ENCODE measurements around the gene OSBPL9. TPM values are rescaled to one million over a fixed set of nuclear protein-coding genes. Genes with fewer than 3 reads are reported as not detected.

Gene OSBPL9
- total and polyA plus RNA-seq, 2 experiments from 2014 or later = 32.2 to 37.0 TPM

- H3K4me3 ChIP-seq = no peak overlapping the region
- H3K4me1 ChIP-seq (ENCODE audit: insufficient read depth) = peaks cover 16% of the 10 kb centered on the region
- H3K9ac ChIP-seq = no peak overlapping the region
- H3F3A ChIP-seq (ENCODE audit: insufficient read depth) = peaks cover 16% of the 10 kb centered on the region; the same call in 1 of the 2 replicates
- H2AFZ ChIP-seq = no peak overlapping the region
- H3K36me3 ChIP-seq (ENCODE audit: low read depth) = no peaks in the 10 kb centered on the region
- peak overlapping the region; percentile 11; the same call in 1 of the 2 replicates for H3K27ac ChIP-seq
- DNase-seq = peak; percentile 57
- H4K20me1 ChIP-seq (ENCODE audit: insufficient read depth) = no peaks in the 10 kb centered on the region
- no peak for TF ChIP-seq EZH2phosphoT487 (IDR thresholded peaks at IDR 0.05; ENCODE audit: insufficient read depth, low read depth)
- TF ChIP-seq EZH2 (IDR thresholded peaks at IDR 0.05; ENCODE audit: insufficient read depth, poor library complexity, severe bottlenecking) = no peak
- H3K9me3 ChIP-seq (ENCODE audit: low read depth) = no peaks in the 10 kb centered on the region
- H3K79me2 ChIP-seq (ENCODE audit: insufficient read depth) = peaks cover 9% of the 10 kb centered on the region; the same call in 1 of the 2 replicates
- 83 to 89% methylated on average over 3 of the region's 3 CpGs for WGBS, 2 experiments (ENCODE audit: low coverage in 1 of 2, low lambda C conversion rate in 2 of 2, missing lambda C conversion rate in 2 of 2)
- peak overlapping the region; percentile 11 for H3K4me2 ChIP-seq (ENCODE audit: unreplicated experiment)
- H3K9me2 ChIP-seq (ENCODE audit: insufficient read depth) = no peaks in the 10 kb centered on the region
- H3K27me3 ChIP-seq (replicated peaks; ENCODE audit: insufficient read depth) = no peaks in the 10 kb centered on the region
- in situ Hi-C loops (cut with MboI) = no loop called here
Measured at GRCh38 chr1:51750218-51750617, 133.3 kb downstream of the OSBPL9 start.

DNA sequence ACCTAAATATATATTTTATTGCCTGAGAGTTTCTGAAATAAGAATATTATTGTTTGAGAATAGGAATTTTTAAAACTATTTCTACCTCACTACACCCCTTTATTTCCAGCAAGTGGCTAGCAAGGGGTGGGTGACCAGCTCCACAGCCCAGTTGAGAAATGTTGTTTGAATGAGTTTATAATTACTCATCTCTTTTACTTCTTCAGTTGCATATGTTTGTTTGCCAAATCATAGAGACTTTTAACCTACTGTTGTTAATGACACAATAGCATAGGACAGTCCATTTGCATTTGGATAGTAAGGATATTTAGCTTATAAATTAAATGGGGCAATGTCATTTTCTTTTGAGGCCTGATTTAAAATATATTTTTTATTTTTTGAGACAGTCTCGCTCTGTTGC, 133.8 kb downstream of the OSBPL9 start:
- no peaks in the 10 kb centered on the region for H3K9me3 ChIP-seq (ENCODE audit: low read depth)
- peaks cover 16% of the 10 kb centered on the region; the same call in 1 of the 2 replicates for H3F3A ChIP-seq (ENCODE audit: insufficient read depth)
- H3K9me2 ChIP-seq (ENCODE audit: insufficient read depth) = no peaks in the 10 kb centered on the region
- H3K4me1 ChIP-seq (ENCODE audit: insufficient read depth) = peaks cover 16% of the 10 kb centered on the region
- H3K27ac ChIP-seq = peak overlapping the region; percentile 11; the same call in 1 of the 2 replicates
- DNase-seq = peak; percentile 80
- no peak for TF ChIP-seq EZH2 (IDR thresholded peaks at IDR 0.05; ENCODE audit: insufficient read depth, poor library complexity, severe bottlenecking)
- no peak for TF ChIP-seq EZH2phosphoT487 (IDR thresholded peaks at IDR 0.05; ENCODE audit: insufficient read depth, low read depth)
- no peaks in the 10 kb centered on the region for H4K20me1 ChIP-seq (ENCODE audit: insufficient read depth)
- H2AFZ ChIP-seq = no peak overlapping the region
- H3K36me3 ChIP-seq (ENCODE audit: low read depth) = no peaks in the 10 kb centered on the region; the same call in 1 of the 2 replicates
- H3K4me3 ChIP-seq = no peak overlapping the region
- no peaks in the 10 kb centered on the region for H3K27me3 ChIP-seq (replicated peaks; ENCODE audit: insufficient read depth)
- H3K79me2 ChIP-seq (ENCODE audit: insufficient read depth) = 0 out of 2 replicates have a peak, but pooled peaks cover 9% of the 10 kb centered on the region
- H3K4me2 ChIP-seq (ENCODE audit: unreplicated experiment) = peak overlapping the region; percentile 11
- H3K9ac ChIP-seq = no peak overlapping the region
- 88 to 96% methylated on average over 1 of the region's 1 CpG for WGBS, 2 experiments (ENCODE audit: low coverage in 1 of 2, low lambda C conversion rate in 2 of 2, missing lambda C conversion rate in 2 of 2)
- in situ Hi-C loops (cut with MboI) = no loop called here

DNA sequence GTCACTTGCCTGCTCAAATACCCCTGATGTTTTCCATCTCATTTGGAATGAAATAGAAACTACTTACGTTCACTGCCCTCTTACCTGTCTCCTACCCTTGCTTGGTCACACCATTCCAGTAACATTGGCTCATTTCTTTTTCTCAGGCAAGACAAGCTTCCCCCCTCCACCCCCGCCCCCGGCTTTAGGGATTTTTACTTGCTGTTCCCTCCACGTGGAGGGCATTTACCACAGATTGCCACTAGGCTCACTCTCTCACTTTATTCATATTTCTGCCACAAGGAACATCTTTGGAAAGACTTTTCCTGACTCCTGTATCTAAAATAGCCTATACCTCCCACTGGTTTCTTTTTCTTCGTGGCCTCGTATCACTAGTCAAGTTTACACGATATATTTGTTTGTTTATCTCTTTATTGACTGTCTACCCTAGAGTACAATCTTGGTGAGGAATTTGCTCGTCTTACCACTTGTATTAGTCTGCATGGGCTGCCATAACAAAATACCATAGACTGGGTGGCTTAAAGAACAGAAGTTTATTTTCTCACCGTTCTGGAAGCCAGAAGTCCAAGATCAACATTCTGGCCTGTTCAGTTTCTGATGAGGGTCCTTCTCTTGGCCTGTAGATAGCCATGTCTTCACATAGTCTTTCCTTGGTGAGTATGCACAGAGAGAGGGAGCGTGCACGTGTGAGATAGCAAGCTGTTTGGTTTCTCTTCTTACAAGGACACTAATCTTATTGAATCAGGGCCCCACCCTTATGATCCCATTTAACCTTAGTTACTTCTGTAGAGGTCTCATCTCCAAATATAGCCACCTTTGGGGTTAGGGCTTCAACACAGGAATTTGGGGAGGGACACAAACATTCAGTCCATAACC, 135.4 kb downstream of the OSBPL9 start:
- WGBS, 2 experiments (ENCODE audit: low coverage in 1 of 2, low lambda C conversion rate in 2 of 2, missing lambda C conversion rate in 2 of 2) = 97 to 98% methylated on average over 11 of the region's 11 CpGs

DNA sequence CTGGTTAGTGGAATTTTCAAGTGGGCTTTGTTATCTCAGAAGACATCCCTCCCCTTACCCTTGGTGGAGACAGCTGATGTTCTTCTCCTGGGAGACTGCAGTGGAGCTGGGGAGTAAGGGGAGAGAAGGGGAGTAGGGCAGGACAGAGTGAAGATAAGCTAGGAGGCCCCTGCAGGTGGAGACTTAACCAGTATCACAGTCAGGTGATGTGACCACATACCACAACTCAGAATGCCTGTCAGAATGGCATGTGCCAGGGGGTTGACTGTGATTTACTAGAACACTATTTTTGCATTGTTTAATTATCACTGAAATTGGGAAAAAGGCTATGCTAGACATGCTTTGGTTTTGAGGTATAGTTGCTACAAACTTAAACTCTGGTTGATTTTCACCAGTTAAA, 137.1 kb downstream of the OSBPL9 start:
- H3F3A ChIP-seq (ENCODE audit: insufficient read depth) = peaks cover 16% of the 10 kb centered on the region; the same call in 1 of the 2 replicates
- H2AFZ ChIP-seq = no peak overlapping the region
- in situ Hi-C loops (cut with MboI) = no loop called here
- H3K9me2 ChIP-seq (ENCODE audit: insufficient read depth) = no peaks in the 10 kb centered on the region
- H3K27me3 ChIP-seq (replicated peaks; ENCODE audit: insufficient read depth) = no peaks in the 10 kb centered on the region
- no peak for DNase-seq
- no peaks in the 10 kb centered on the region for H3K9me3 ChIP-seq (ENCODE audit: low read depth)
- H3K9ac ChIP-seq = no peak overlapping the region
- peaks cover 16% of the 10 kb centered on the region for H3K4me1 ChIP-seq (ENCODE audit: insufficient read depth)
- H3K36me3 ChIP-seq (ENCODE audit: low read depth) = no peaks in the 10 kb centered on the region; the same call in 1 of the 2 replicates
- H3K27ac ChIP-seq = no peak overlapping the region
- H3K4me2 ChIP-seq (ENCODE audit: unreplicated experiment) = no peak overlapping the region
- no peak overlapping the region for H3K4me3 ChIP-seq
- H4K20me1 ChIP-seq (ENCODE audit: insufficient read depth) = no peaks in the 10 kb centered on the region
- no peak for TF ChIP-seq EZH2phosphoT487 (IDR thresholded peaks at IDR 0.05; ENCODE audit: insufficient read depth, low read depth)
- TF ChIP-seq EZH2 (IDR thresholded peaks at IDR 0.05; ENCODE audit: insufficient read depth, poor library complexity, severe bottlenecking) = no peak
- H3K79me2 ChIP-seq (ENCODE audit: insufficient read depth) = 0 out of 2 replicates have a peak, but pooled peaks cover 9% of the 10 kb centered on the region

More for the DNA sequence above, 135.4 kb downstream of the OSBPL9 start:
- Histone ChIP-seq H3K9me2 (ENCODE audit: insufficient read depth) (no peaks in the 10 kb centered on the region), H3K9ac (no peak overlapping the region), H3K4me2 (ENCODE audit: unreplicated experiment) (no peak overlapping the region), H3K27ac (no peak overlapping the region), H3K4me3 (no peak overlapping the region), H2AFZ (no peak overlapping the region), H4K20me1 (ENCODE audit: insufficient read depth) (no peaks in the 10 kb centered on the region), H3K36me3 (ENCODE audit: low read depth) (no peaks in the 10 kb centered on the region; the same call in 1 of the 2 replicates), H3K9me3 (ENCODE audit: low read depth) (no peaks in the 10 kb centered on the region), H3K79me2 (ENCODE audit: insufficient read depth) (0 out of 2 replicates have a peak, but pooled peaks cover 9% of the 10 kb centered on the region), H3F3A (ENCODE audit: insufficient read depth) (peaks cover 16% of the 10 kb centered on the region; the same call in 1 of the 2 replicates), H3K27me3 (replicated peaks; ENCODE audit: insufficient read depth) (no peaks in the 10 kb centered on the region), H3K4me1 (ENCODE audit: insufficient read depth) (peaks cover 16% of the 10 kb centered on the region)
- DNase-seq = no peak
- in situ Hi-C loops (cut with MboI) = no loop called here
- TF ChIP-seq EZH2 (IDR thresholded peaks at IDR 0.05; ENCODE audit: insufficient read depth, poor library complexity, severe bottlenecking) (no peak), EZH2phosphoT487 (IDR thresholded peaks at IDR 0.05; ENCODE audit: insufficient read depth, low read depth) (no peak)
